Coronary artery (tissue), 2 donors: ENCODE measurements around the gene LARP7.

Source experiments
- DNase-seq: peaks from one replicate; pipeline ENCODE4 v3.0.0-alpha.2; 2017; ENCODE audit warnings: low spot score
- H3K27ac ChIP-seq, 2 donors: fragments of 200-600 bp; sonication (generic); one replicate each; pipeline ENCODE4 v1.5.1; 2016 to 2019
- H3K4me3 ChIP-seq: fragments of 200-600 bp; sonication (generic); 2 replicates; pipeline ENCODE4 v1.5.1; 2016; ENCODE audit warnings: mild to moderate bottlenecking, moderate library complexity
- CTCF ChIP-seq: fragments of 200-600 bp; sonication (generic); IDR thresholded peaks from one replicate; pipeline ENCODE4 v1.5.1; 2019; ENCODE audit warnings: antibody characterized with exemption

The LARP7 gene

DNA sequence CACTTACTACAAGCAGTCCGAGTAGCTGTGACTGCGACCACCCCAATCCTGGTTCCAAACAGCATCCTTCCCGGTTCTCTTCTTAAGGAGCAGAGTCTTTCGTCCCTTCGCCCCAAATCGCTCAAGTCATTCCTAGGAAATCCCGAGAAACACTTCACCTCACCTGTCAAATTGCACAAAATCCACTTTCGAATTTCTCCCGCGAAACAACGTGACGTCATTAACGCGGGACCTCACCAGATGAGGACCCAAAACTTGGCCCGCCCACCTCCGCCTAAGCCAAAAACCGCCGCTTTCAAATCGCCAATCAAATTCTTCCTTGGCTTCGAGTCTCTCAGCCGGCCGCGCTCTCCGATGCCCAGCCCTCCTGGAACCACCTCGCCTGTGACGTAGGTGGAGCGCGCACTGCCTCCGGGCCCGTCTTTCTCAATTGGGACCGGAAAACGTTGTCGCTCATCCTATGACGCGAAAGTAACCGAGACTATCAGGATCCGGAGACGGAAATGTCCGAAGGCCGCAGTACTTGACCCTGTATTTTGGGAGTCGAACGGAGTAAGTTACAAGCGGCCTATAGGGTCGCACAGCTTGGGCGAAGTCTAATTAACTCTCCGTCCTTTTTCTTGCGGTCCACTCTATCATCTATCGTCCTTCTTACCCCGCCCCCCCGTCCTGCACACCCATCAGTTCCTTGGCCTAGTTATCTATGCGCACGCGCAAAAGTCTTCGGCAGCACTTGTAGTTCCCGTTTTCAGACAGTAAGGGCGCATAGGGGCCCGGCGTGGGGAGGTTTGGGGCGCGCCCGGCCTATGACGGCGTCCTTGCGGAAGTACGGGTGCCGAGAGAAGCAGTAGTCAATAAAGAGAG, at the start of gene LARP7, which contains the start of gene ZGRF1:
TSS of gene LARP7 (plus strand) at position 456 of the 864 bp plus-strand sequence. CDS start 7,527 bp downstream, outside the sequence.
TSS of gene ZGRF1 (minus strand) at position 222 of the 864 bp plus-strand sequence. CDS start 3,733 bp downstream, outside the sequence.
- peak; percentile 93 for TF ChIP-seq CTCF
- H3K27ac ChIP-seq = peak within 1 kb of the TSS; percentile 86 to 98
- peak within 1 kb of the TSS; percentile 79 for H3K4me3 ChIP-seq
- DNase-seq = peak; percentile 99

DNA sequence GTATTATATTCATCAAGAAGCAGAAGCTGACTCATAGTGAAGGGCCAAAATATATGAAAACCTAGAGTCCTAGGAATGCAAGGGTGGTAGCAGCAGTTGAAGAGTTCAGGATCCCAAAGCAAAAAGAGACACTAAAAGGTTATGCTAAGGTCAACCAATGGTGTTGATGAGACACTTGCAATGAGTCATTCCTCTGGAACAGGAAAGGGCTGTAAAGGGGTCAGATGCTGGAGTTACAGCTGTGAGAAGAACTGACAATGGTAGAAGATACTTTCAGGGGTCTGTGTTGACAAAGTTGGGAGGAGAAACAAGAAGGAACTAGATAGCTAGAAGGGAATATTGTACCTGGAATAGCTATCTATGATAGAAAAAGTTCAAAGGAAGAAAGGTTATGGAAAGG, 47.7 kb upstream of the LARP7 start:
- Histone ChIP-seq H3K4me3 (no peak overlapping the region), H3K27ac (no peak overlapping the region)
- TF ChIP-seq CTCF = no peak
- DNase-seq = no peak

GRCh38 chr4:112591593-112591992, 45.4 kb upstream of the LARP7 start:
- no peak for TF ChIP-seq CTCF
- Histone ChIP-seq H3K27ac (no peak overlapping the region), H3K4me3 (no peak overlapping the region)
- DNase-seq = no peak

- H3K27ac ChIP-seq = no peak overlapping the region
- H3K4me3 ChIP-seq = no peak overlapping the region
- TF ChIP-seq CTCF = no peak
- no peak for DNase-seq
Observed at GRCh38 chr4:112592717-112593116, 44.2 kb upstream of the LARP7 start.

DNA sequence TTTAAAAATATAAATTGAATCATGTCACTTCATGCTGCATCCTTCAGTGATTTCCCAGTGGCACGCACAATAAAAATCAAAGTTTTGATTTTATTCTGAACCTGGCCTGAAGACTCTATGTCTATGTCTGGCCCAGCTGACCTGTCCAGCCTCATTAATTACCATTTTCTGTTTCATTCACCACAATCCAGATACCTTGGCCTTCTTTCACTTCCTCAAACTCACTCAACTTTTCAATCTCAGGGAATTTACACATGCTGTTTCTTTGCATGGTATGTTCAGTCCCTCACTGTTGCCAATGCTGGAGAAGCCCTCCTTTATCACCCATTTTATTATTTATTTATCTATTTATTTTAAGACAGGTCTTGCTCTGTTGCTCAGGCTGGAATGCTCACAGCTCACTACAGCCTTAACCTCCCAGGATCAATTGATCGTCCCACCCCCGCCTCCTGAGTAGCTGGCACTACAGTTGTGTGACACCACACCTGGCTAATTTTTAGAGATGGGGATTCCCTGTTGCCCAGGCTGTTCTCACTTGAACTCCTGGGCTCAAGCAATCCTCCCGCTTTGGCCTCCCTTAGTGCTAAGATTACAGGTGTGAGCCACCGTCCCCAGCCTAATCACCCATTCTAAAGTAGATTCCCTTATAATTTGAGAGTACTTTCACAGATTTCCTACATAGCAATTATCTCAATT, 43.4 kb upstream of the LARP7 start:
- no peak for TF ChIP-seq CTCF
- Histone ChIP-seq H3K4me3 (no peak overlapping the region), H3K27ac (no peak overlapping the region)
- no peak for DNase-seq

DNA sequence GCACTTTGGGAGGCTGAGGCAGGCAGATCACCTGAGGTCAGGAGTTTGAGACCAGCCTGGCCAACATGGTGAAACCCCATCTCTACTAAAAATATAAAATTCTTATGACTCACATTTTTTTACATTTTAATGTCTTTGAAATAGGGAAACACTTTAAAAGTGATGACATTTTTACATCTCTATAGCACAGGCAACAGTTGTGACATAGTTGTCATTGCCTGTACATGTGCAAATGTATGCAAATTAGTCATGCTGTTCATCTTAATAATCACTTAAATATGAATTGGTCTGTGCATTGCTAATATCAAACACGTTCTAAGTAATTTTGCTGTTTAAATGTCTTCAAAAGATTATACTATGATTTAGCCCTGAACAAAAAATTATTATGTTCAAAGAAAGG, 42.0 kb upstream of the LARP7 start:
- no peak for TF ChIP-seq CTCF
- no peak for DNase-seq
- H3K27ac ChIP-seq = no peak overlapping the region
- no peak overlapping the region for H3K4me3 ChIP-seq
